ENCODE data around the gene STK10.

- TF ChIP-seq EZH2 (IDR thresholded peaks at IDR 0.05): no peak
- TF ChIP-seq POLR2AphosphoS5 (IDR thresholded peaks at IDR 0.05; ENCODE audit: borderline replicate concordance, low read depth, low read length): no peak
- no peak for TF ChIP-seq FOXP2 (optimal IDR thresholded peaks at IDR 0.05; ENCODE audit: control extremely low read depth, extremely low read length, insufficient read depth)
These were observed 122.5 kb downstream of the STK10 start for GRCh38 chr5:172065431-172066065.

All from SK-N-MC (cell line).